Left forelimb (tissue), 1 donor: ENCODE measurements around the gene GASK1A.

Source experiments
- DNase-seq: peaks from one replicate; pipeline ENCODE4 v3.0.0-alpha.2; 2018; ENCODE audit warnings: low spot score

Gene GASK1A

GRCh38 chr3:42983927-42984326 is 4.8 kb downstream of the GASK1A start:
- DNase-seq: no peak

DNA sequence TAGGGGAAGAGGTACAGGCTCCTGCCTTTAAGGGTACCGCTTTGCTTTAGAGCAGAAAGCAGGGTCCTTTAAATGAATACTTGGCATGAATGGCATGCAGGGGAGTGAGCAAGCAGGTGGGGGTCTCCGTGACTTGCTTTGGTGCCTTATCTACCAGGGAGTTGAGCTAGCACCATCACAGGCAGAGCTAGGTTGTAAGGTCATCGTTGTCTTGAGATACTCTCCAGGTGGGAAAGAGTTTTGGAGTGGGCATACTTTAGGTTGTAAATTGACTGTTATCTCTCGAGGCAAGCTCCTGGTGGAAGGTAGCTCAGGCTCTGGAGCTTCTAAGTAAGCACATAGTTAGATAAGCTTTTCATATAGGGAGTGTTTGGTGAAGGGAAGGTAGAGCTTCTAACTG is 5.6 kb downstream of the GASK1A start:
- DNase-seq: no peak

DNA sequence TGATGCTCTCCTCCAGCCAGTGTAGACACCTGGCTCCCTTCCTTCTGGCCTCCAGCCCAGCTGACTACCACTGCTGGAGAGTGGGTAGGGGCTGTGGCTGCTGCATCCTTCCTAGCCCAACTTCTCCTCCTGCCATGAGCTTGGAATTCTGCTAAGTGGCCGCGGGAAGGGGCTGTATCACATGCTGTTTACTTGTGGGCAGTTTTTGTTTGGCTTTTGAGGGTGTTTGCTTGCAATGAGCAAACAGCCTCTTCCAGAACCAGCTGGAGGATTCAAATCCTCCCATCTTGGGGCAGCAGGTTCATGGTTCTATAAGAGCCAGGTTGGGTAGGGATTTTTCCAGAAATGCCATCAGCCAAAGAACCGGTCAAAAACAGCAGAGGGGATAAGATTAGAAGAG is 9.0 kb downstream of the GASK1A start:
- no peak for DNase-seq

DNA sequence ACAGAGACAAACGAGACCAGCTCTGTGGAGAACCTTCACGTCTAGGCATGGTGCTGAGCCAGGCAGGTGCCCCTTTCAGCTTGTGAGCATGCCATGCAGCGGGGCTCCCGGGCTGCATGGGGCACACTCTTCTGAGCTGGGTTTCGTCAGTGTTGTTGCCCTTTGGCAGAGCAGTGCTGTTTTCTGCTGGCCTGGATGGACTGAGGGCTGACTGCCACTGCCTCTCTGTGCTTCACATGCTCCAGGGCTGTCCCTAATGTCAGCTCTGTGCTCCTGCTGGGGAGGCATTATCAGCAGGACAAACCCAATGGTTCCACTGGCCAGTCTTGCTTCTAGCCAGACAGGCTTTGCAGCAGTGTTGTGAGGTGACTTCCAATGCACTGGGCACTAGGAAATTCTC is 9.5 kb downstream of the GASK1A start:
- DNase-seq: peak; percentile 38

DNA sequence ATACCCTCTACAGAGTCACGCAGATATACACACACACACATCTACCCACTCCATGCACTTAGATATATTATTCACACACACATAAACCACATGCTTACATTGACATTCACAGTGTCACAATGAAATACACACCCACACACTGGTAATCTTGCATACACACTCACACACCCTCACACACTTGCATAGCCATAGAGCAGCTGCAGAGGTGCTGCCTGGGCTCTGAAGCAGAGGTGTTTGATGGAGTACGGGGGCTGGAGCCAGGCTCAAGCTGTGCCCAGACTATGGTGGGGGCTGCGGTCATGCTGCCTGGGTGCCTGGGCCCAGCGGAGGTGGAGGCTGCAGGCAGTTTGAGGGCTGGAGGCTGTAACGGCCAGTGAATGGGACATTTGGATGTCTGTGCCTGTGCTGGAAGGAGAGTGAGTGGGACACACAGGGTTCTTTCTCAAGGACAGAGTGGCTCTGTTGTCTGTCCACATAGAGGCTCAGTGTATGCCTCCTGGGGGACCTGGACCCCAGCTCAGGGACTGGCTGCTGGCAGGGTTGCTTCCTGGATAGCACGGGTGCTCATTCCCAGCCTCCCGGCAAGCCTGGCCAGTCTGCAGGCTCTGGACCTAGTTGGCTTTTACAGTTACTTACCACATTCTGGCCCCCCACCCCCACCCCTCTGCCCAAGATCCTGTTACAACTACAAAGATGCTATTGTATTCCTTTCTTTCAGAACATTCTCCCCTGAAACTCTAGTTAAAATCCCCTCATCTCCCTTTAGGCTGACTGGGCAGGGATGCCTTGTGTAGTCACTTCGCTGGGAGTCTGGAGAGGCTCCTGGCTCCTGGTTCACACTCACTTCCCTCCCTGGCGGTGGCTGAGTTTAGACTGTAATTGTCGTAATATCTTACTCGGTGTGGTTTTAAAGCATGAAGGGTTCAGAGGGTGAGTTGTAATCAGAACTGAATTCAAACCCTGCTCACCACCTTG is 12.5 kb downstream of the GASK1A start:
- peak; percentile 52 for DNase-seq

- no peak for DNase-seq
These were observed 15.5 kb downstream of the GASK1A start for GRCh38 chr3:42994595-42994994.

- no peak for DNase-seq
These were observed 16.9 kb downstream of the GASK1A start for GRCh38 chr3:42996021-42996420.

- no peak for DNase-seq
These were observed 17.5 kb downstream of the GASK1A start for GRCh38 chr3:42996633-42997075.

GRCh38 chr3:42999212-42999611 is 20.1 kb downstream of the GASK1A start:
- DNase-seq: no peak

GRCh38 chr3:42999632-43000031 is 20.5 kb downstream of the GASK1A start:
- no peak for DNase-seq

DNA sequence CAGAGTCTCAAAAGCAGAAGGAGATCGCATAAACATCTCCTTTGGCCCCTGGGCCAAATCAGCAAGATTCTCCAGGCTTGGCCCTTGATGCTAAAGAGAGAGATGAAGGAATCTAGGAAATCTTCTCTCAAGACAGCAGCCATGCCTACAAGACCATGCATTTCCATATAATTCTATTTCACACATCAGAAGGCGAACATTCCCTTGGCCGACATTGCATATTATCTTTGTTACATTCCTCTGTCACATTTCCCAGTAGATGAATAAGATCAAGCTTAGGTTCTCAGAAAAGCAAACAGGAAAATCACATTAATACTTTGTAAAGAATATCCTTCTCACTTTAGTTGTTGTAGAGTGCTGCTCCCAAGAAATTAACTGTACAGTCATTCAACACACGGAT is 21.3 kb downstream of the GASK1A start:
- no peak for DNase-seq

DNA sequence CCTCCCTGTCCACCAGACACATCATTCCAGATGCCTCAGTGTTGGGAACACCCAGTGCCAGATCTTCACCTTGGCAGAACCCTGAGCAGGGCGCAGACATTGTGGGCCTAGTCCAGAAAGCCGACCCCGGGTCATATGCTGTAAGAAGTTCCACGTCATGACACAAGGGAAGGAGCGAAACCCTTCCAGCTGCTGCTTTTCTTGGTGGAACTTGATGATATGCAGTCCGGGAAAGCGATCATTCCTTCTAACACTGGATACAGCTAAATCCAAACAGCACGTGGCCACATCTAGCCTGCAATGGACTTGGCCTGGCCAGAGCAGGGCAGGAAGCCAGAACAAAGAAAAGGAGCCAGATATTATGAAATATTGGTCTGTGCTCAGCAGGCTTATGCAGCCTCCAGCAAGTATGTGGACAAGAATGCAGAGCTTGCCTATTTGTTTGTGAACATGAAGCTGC is 22.0 kb downstream of the GASK1A start:
- DNase-seq: peak; percentile 88

GRCh38 chr3:43001556-43002121 is 22.5 kb downstream of the GASK1A start:
- no peak for DNase-seq

GRCh38 chr3:43004282-43004681 is 25.2 kb downstream of the GASK1A start:
- DNase-seq: peak; percentile 11

DNA sequence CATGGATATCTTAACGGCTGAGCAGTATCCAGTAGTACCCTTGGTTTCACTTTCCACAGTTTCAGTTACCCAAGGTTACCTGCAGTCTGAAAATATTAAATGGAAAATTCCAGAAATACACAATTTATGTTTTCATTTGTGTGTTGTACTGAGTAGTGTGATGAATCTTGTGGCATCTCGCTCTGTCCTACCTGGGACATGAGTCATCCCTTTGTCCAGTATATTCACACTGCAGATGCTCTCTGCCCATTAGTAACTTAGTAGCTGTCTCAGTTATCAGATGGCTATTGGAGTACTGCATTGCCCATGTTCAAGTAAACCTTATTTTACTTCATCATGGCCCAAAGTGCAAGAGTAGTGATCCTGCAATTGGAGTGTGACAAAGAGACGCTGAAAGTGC is 26.1 kb downstream of the GASK1A start:
- DNase-seq: no peak

- DNase-seq: peak; percentile 18
These were observed 26.9 kb downstream of the GASK1A start for GRCh38 chr3:43005981-43006380.

DNA sequence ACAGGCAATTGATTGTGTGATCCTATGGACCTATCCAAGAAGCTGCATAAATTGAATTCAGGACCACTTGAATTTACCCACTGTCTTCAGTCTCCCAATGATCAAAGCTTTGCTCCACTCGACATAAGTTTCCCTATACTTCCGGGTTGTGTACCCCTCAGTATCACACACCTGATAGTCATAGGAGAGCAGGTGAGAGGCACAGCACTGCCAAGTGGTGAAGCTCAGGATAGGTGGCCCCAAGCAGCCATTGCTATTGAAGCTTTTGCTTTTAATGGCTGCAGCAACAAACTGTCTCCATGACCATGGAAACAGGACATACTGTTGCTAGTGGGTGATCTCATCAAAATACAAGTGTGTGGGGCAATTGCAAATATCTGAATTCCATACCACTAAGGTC is 27.7 kb downstream of the GASK1A start:
- DNase-seq: peak; percentile 3

DNA sequence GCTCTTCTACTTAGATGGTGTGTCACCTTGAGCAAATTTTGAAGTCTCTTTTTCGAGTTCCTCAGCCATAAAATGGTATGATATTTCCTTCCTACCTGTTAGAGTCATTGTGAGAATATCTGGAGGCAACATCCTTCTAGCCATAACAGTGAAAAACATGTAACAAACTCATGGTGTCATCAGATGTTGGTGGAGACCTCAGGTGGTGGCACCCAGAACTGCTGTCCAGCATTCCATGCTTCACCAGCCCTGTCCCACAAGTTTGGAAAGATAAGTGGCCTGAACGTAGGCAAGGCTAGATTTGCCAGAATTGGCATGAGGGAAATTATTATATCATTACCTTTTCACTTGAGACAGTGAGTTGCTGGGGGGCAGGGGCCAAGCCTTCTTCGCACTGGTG is 30.4 kb downstream of the GASK1A start:
- no peak for DNase-seq

DNA sequence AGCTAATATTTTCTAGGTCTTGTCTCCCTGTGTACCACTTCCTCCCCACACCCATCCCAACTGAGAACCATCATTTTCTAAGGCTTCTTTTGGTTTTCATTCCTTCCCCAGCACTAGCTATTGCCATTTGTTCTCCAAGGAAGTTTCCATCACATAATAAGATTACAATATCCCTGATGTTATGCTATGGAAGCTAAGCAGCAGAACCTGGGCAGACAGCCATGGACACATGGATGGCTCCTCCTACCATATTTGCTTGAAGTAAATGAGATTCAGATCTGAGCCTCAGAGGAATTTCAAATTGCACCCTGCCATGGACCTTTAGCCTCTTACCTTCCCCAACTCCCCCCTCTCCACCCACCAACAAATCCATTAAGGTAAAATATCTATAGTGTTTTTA is 31.5 kb downstream of the GASK1A start:
- peak; percentile 64 for DNase-seq

DNA sequence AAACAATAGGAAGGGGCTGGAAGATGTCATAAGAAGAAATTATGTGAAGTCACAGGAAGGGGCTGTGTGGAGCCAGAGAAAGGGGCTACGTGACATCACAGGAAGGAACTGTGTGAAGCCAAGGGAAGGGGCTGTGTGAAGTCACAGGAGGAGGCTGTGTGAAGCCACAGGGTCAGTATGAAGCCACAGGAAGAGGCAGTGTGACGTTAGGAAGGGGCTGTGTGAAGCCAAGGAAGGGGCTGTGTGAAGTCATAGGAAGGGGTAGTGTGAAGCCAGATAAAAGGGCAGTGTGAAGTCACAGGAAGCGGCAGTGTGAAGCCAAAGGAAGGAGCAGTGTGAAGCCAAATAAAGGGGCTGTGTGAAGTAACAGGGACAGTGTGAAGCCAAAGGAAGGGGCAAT is 32.5 kb downstream of the GASK1A start:
- DNase-seq: no peak

DNA sequence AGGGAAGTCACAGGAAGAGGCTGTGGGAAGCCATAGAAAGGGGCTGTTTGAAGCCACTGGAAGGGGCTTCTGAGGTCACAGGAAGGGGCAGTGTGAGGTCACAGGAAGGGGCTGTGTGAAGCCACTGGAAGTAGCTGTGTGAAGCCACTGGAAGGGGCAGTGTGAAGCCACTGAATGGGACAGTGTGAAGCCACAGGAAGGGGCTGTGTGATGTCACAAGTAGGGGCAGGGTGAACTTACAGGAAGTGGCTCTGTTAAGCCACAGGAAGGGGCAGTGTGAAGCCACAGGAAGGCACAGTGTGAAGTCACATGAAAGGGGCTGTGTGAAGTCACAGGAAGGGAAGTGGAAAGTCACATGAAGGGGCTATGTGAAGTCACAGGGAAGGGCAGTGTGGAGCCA is 33.1 kb downstream of the GASK1A start:
- DNase-seq: no peak

DNA sequence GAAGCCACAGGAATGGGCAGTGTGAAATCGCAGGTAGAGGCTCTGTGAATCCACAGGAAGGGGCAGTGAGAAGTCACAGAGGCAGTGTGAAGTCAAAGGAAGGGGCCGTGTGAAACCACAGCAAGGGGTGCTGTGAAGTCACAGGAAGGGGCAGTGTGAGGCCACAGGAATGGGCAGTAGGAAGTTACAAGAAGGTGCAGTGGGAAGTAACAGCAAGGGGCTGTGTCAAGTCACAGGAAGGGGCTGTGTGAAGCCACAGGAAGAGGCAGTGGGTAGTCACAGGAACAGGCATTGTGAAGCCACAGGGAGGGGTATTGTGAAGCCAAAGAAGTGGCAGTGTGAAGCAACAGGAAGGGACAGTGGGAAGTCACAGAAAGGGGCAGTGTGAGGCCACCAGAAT is 34.1 kb downstream of the GASK1A start:
- DNase-seq: peak; percentile 60

DNA sequence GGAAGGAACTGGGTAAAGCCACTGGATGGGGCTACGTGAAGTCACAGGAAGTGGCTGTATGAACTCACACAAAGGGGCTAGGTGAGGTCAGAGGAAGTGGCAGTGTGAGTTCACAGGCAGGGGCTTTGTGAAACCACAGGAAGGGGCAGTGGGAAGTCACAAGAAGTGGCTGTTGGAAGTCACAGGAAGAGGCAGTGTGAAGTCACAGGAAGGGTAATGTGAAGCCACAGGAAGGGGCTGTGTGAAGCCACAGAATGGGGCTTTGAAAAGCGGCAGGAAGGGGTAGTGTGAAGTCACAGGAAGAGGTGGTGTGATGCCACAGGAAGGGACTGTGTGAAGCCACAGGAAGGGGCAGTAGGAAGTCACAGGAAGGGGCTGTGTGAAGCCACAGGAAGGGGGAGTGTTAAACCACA is 34.6 kb downstream of the GASK1A start:
- no peak for DNase-seq
